ENCODE data around the gene VAV1. TPM values are rescaled to one million over a fixed set of nuclear protein-coding genes. Genes with fewer than 3 reads are reported as not detected.
"Not testable (repeated sequence)": the region's sequence is repeated elsewhere in the genome, so short reads cannot be mapped to it uniquely, and the experiment has no call there.

The VAV1 gene
- polyA plus RNA-seq, 3 donors = 1.2 to 1.8 (median 1.5) TPM

GRCh38 chr19:6736169-6736916 lies 36.2 kb upstream of the VAV1 start:
- DNase-seq (ENCODE audit: extremely low read depth in 1 of 11, low read depth in 9 of 11, low spot score in 4 of 11) = peak in 7 of 11 donors; percentile 39 to 86 (median 72)

DNA sequence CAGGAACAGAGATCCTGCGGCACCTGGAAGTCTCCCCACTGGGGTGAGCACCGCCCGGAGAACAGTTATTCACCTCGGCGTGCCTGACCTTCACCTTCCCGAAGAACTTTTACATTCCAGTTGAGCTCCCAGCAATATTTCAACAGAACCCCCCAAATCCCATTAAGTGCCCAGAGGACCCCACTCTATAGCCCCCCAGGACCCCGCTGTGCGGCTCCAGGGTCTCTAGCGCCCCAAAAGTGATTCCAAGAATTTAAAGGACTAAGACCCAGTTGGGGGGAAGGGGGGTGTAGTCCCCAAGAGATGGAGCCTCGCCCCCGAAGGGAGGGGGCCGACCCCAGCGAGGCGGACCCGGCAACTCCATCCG lies 35.6 kb upstream of the VAV1 start:
- DNase-seq (ENCODE audit: extremely low read depth in 1 of 11, low read depth in 9 of 11, low spot score in 4 of 11) = peak in 1 of 11 donors; percentile 74

DNA sequence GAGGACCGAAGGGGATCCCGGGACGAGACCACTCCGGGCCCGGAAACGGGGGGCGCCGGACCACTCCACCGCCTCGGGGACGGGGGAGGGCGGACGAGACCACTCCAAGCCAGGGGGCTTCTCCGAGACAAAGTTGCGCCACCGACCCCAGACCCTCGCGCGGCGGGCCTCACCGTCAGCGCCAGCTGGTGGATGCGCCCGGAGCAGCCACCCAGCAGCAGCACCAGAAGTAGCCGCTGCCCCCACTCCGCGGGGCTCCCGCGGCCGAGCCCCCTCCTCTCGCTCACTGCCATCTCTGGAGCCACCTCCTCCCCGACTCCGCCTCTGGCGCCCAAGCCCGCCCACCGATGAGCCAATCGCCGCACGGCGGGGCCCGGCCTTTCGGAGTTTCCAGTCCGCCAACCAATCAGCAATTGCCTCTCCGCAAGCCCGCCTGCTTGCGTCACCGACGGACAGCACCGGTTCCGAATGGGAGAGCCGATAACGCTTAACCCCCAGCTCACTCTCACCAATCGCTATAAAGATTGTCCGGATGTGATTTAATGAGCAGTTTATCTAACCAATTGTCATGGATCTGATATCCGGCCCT lies 35.1 kb upstream of the VAV1 start, which contains the start of gene GPR108:
Gene GPR108, minus strand, starts transcription at position 297 of the 589 bp plus-strand sequence. Its CDS starts 4 bp downstream, at position 293.
- DNase-seq (ENCODE audit: extremely low read depth in 1 of 11, low read depth in 9 of 11, low spot score in 4 of 11) = peak; percentile 98 to 100 (median 100)

- DNase-seq (ENCODE audit: extremely low read depth in 1 of 11, low read depth in 9 of 11, low spot score in 4 of 11) = peak in 6 of 11 donors; percentile 48 to 74 (median 68)
These were observed 34.4 kb upstream of the VAV1 start for GRCh38 chr19:6737873-6738786.

GRCh38 chr19:6738787-6739389 lies 33.6 kb upstream of the VAV1 start:
- DNase-seq (ENCODE audit: extremely low read depth in 1 of 11, low read depth in 9 of 11, low spot score in 4 of 11) = peak in 1 of 11 donors; percentile 31

DNA sequence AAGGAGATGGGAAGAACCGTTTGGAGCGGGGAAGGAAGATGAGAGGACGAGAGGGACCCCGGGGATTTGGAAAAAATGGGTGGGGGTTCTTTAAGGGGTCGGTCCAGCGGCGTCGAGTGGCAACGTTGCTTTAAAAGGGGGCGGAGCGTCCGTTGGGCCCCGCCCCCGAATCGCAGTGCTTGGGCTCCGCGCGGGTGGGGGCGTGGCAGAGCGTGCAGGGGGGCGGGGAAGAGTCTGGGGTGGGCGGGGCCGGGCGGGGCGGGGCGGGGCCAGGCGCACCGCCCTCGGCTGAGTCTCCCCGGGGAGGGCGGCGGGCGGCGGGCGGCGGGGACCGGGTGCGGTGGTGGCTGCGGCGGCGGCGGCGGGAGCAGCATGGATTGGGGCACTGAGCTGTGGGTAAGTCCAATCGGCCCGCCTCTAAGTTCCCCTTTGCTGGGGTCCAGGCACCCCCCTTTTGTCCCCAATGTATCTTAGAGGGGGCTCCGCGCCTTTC lies 33.1 kb upstream of the VAV1 start, which contains the start of gene TRIP10:
Gene TRIP10, plus strand, starts transcription at position 291 of the 493 bp plus-strand sequence. Its CDS starts 82 bp downstream, at position 373.
- DNase-seq (ENCODE audit: extremely low read depth in 1 of 11, low read depth in 9 of 11, low spot score in 4 of 11) = peak in 5 of 11 donors; percentile 75 to 85 (median 77)

DNA sequence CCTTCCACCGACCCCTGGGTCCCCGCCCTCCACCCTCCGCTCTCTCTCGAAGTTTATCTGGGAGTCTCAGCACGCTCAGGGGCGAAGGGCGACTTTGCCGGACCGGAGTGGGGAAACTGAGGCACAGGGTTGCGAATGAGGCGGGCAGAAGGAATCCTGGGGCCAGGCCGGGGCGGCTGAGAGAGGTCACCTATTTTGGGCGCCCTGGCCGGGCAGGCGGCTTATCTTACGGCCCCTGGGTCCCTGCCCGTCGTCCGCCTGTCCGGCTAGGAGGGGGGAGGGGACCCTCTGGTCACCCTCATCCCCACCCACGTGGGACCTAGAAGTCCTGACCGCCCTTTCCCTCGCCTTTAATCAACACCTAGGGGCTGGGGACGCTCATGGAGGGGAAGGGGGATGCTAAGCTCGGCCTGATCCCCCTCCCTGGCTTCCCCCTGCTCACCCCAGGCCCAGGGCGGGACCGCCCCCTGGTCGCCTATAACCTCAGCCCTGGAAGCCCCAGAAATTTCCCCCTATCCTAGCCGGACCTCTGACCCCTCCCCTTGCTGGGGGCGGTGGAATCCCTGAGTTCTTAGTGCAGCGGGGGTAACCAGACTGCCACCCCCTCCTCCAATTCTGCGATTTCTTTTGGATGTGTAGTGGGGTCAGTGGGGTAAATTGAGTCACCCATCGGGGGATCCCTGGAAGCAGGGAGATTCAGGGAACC lies 32.5 kb upstream of the VAV1 start:
- no peak for DNase-seq (ENCODE audit: extremely low read depth in 1 of 11, low read depth in 9 of 11, low spot score in 4 of 11)

- peak in 1 of 11 donors; percentile 45 for DNase-seq (ENCODE audit: extremely low read depth in 1 of 11, low read depth in 9 of 11, low spot score in 4 of 11)
These were observed 31.7 kb upstream of the VAV1 start for GRCh38 chr19:6740589-6741343.

- DNase-seq (ENCODE audit: extremely low read depth in 1 of 11, low read depth in 9 of 11, low spot score in 4 of 11) = no peak
These were observed 29.4 kb upstream of the VAV1 start for GRCh38 chr19:6743066-6743465.

- no peak for DNase-seq (ENCODE audit: extremely low read depth in 1 of 11, low read depth in 9 of 11, low spot score in 4 of 11)
These were observed 28.7 kb upstream of the VAV1 start for GRCh38 chr19:6743714-6744380.

DNA sequence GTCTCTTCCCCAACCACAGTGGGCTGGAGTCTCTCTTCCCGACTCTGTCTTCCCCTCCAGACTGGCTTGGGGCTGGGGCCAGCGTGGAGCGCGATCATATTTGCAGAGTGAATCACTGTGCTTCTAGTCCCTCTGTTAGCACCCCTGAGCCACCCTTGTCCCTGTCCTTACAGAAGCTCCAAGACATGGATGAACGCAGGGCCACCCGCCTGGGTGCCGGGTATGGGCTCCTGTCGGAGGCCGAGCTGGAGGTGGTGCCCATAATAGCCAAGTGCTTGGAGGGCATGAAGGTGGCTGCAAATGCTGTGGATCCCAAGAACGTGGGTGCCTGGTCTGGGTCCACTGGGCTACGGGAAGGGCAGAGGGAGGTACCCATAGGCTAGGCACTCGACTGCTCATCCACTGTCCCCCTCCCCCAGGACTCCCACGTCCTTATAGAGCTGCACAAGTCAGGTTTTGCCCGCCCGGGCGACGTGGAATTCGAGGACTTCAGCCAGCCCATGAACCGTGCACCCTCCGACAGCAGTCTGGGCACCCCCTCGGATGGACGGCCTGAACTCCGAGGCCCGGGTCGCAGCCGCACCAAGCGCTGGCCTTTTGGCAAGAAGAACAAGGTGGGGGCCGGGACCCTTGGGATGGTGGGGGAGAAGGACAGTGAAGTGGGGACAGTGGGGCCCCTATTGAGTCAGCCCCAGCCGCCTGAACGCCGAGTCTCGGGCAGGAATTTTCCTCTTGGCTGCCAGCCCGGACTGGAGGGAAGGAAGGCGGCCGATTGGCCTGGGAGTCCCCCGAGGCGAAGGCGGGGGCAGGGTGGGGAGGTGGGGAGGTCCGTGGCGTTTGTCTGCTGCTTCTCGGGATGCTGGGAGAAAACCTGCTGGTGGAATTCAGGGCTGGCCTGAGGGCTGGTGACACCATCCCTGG lies 27.9 kb upstream of the VAV1 start:
- peak in 3 of 11 donors; percentile 79 to 86 (median 82) for DNase-seq (ENCODE audit: extremely low read depth in 1 of 11, low read depth in 9 of 11, low spot score in 4 of 11)

GRCh38 chr19:6745965-6746364 lies 26.5 kb upstream of the VAV1 start:
- no peak for DNase-seq (ENCODE audit: extremely low read depth in 1 of 11, low read depth in 9 of 11, low spot score in 4 of 11)

DNA sequence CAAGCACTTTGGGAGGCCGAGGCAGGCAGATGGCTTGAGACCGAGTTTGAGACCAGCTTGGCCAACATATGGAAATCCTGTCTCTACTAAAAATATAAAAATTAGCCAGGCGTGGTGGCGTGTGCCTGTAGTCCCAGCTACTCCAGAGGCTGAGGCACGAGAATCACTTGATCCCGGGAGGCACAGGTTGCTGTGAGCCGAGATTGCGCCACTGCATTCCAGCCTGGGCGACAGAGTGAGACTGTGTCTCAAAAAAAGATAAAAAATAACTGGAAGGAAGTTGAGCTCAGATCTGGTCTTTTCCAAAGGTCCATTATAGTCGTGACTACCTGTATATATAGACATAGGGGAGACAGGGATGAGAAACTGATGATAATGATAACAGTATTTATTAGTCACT lies 24.0 kb upstream of the VAV1 start:
- not testable (repeated sequence) for DNase-seq (ENCODE audit: extremely low read depth in 1 of 11, low read depth in 9 of 11, low spot score in 4 of 11)

GRCh38 chr19:6750062-6750461 lies 22.4 kb upstream of the VAV1 start:
- no peak for DNase-seq (ENCODE audit: extremely low read depth in 1 of 11, low read depth in 9 of 11, low spot score in 4 of 11)

DNA sequence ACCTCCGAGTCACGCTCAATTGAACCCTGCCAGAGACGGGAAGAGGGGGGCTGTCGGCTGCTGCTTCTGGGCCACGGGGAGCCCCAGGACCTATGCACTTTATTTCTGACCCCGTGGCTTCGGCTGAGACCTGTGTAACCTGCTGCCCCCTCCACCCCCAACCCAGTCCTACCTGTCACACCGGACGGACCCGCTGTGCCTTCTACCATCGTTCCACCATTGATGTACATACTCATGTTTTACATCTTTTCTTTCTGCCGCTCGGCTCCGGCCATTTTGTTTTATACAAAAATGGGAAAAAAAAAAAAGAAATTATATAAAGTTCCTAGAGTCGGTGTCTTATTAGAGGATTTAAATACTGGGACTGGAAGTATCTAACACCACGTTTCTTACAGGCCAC lies 21.3 kb upstream of the VAV1 start:
- no peak for DNase-seq (ENCODE audit: extremely low read depth in 1 of 11, low read depth in 9 of 11, low spot score in 4 of 11)
